Neural cell (in vitro differentiated cells): ENCODE results near the gene SLC2A5. TPM values are rescaled to one million over a fixed set of nuclear protein-coding genes. Genes with fewer than 3 reads are reported as not detected.

Experiments used
- H2AFZ ChIP-seq: fragments of 200-600, 300-800 bp; sonication (generic), shearing (Covaris generic); 2 replicates; pipeline ENCODE4 v1.6.0; 2014; ENCODE audit warnings: low read depth, mild to moderate bottlenecking, antibody characterized with exemption, low read length, moderate library complexity
- H3F3A ChIP-seq: fragments of 200-600 bp; shearing (Covaris generic); 2 replicates; pipeline ENCODE4 v1.6.1; 2016; ENCODE audit warnings: mild to moderate bottlenecking, moderate library complexity, mixed read lengths, antibody characterized with exemption, low read length; ENCODE audit not compliant: insufficient read depth, poor library complexity, severe bottlenecking
- H3K27ac ChIP-seq: fragments of 200-600, 300-800 bp; sonication (generic), shearing (Covaris generic); 2 replicates; pipeline ENCODE4 v1.5.1; 2014; ENCODE audit warnings: mild to moderate bottlenecking, low read length, moderate library complexity
- H3K27me3 ChIP-seq: fragments of 300-800, 200-600 bp; sonication (generic), shearing (Covaris generic); 2 replicates; pipeline ENCODE4 v1.6.0; 2014; ENCODE audit warnings: mild to moderate bottlenecking, low read depth, low read length, moderate library complexity; ENCODE audit not compliant: insufficient read depth
- H3K36me3 ChIP-seq: fragments of 300-800, 200-600 bp; sonication (generic), shearing (Covaris generic); 2 replicates; pipeline ENCODE4 v1.5.1; 2014; ENCODE audit warnings: mild to moderate bottlenecking, antibody characterized with exemption, low read length, moderate library complexity; ENCODE audit not compliant: insufficient read depth
- H3K4me2 ChIP-seq: fragments of 300-800, 200-600 bp; sonication (generic), shearing (Covaris generic); 2 replicates; pipeline ENCODE4 v1.6.0; 2014; ENCODE audit warnings: mild to moderate bottlenecking, low read length
- H3K4me3 ChIP-seq: fragments of 300-800, 200-600 bp; sonication (generic), shearing (Covaris generic); 2 replicates; pipeline ENCODE4 v1.5.1; 2014; ENCODE audit warnings: mild to moderate bottlenecking, low read length, moderate library complexity
- H3K79me2 ChIP-seq: fragments of 200-600 bp; shearing (Covaris generic); replicated peaks from 2 replicates; pipeline ENCODE4 v1.6.0; 2014; ENCODE audit warnings: mild to moderate bottlenecking, low read length, moderate library complexity; ENCODE audit not compliant: insufficient read depth
- H3K9ac ChIP-seq: fragments of 300-800, 200-600 bp; sonication (generic), shearing (Covaris generic); 2 replicates; pipeline ENCODE4 v1.6.1; 2016; ENCODE audit warnings: mild to moderate bottlenecking, low read length, mixed read lengths
- H3K9me2 ChIP-seq: fragments of 200-600 bp; shearing (Covaris generic); 2 replicates; pipeline ENCODE4 v1.6.1; 2016; ENCODE audit warnings: mild to moderate bottlenecking, low read length, mixed read lengths; ENCODE audit not compliant: insufficient read depth
- H3K9me3 ChIP-seq: fragments of 200-600, 300-800 bp; sonication (generic), shearing (Covaris generic); 2 replicates; pipeline ENCODE4 v1.6.1; 2016; ENCODE audit warnings: mild to moderate bottlenecking, mixed run types, low read length, moderate library complexity, mixed read lengths
- H4K20me1 ChIP-seq: fragments of 200-600 bp; shearing (Covaris generic); 2 replicates; pipeline ENCODE4 v1.6.1; 2016; ENCODE audit warnings: mild to moderate bottlenecking, mixed run types; ENCODE audit not compliant: insufficient read depth
- CTCF ChIP-seq: fragments of 450-650 bp; IDR thresholded peaks from 2 replicates; pipeline ENCODE4 v1.5.1; 2014; ENCODE audit warnings: antibody characterized with exemption, mild to moderate bottlenecking, moderate library complexity; ENCODE audit not compliant: poor library complexity, severe bottlenecking
- EP300 ChIP-seq: fragments of 450-650 bp; conservative IDR thresholded peaks from 2 replicates; pipeline ENCODE4 v1.6.1; 2014; ENCODE audit warnings: antibody characterized with exemption, mild to moderate bottlenecking, moderate library complexity; ENCODE audit not compliant: poor library complexity, severe bottlenecking
- EZH2 ChIP-seq: fragments of 200-600, 300-800 bp; shearing (Covaris generic), sonication (generic); IDR thresholded peaks from 2 replicates; pipeline ENCODE4 v1.6.1; 2014; ENCODE audit warnings: antibody characterized with exemption, low read length, borderline replicate concordance, mild to moderate bottlenecking; ENCODE audit not compliant: insufficient read depth, poor library complexity, severe bottlenecking
- MXI1 ChIP-seq: fragments of 450-650 bp; conservative IDR thresholded peaks from 2 replicates; pipeline ENCODE4 v1.6.1; 2014; ENCODE audit warnings: antibody characterized with exemption, mild to moderate bottlenecking; ENCODE audit not compliant: poor library complexity, severe bottlenecking
- POLR2AphosphoS5 ChIP-seq: IDR thresholded peaks from 2 replicates; pipeline ENCODE4 v1.6.1; 2012
- RAD21 ChIP-seq: fragments of 450-650 bp; conservative IDR thresholded peaks from 2 replicates; pipeline ENCODE4 v1.6.1; 2014; ENCODE audit warnings: antibody characterized with exemption, mild to moderate bottlenecking, moderate library complexity
- REST ChIP-seq: IDR thresholded peaks from 2 replicates; pipeline ENCODE4 v1.6.1; 2012; ENCODE audit warnings: borderline replicate concordance
- SMC3 ChIP-seq: fragments of 450-650 bp; conservative IDR thresholded peaks from 2 replicates; pipeline ENCODE4 v1.6.1; 2014; ENCODE audit warnings: antibody characterized with exemption, mild to moderate bottlenecking, moderate library complexity; ENCODE audit not compliant: poor library complexity
- TAF1 ChIP-seq: IDR thresholded peaks from 2 replicates; pipeline ENCODE4 v1.6.1; 2012; ENCODE audit warnings: low read depth
- polyA plus RNA-seq: library from polyadenylated mRNA; depleted of rRNA; stranded (reverse); fragments of >200 nt; gene quantifications from 2 replicates; pipeline ENCODE4 v1.2.3, GENCODE V29; 2014

SLC2A5 gene
- polyA plus RNA-seq, 1 donor from 2014 or later = not detected

GRCh38 chr1:9041116-9041779 is 28.2 kb downstream of the SLC2A5 start:
- Histone ChIP-seq H3K9me2 (no peaks in the 10 kb centered on the region), H3K27me3 (no peaks in the 10 kb centered on the region), H2AFZ (no peak overlapping the region), H3K27ac (no peak overlapping the region), H3K9ac (no peak overlapping the region), H3K4me2 (no peak overlapping the region), H3K79me2 (no peaks in the 10 kb centered on the region), H3K9me3 (no peaks in the 10 kb centered on the region), H4K20me1 (no peaks in the 10 kb centered on the region), H3K36me3 (no peaks in the 10 kb centered on the region), H3K4me3 (no peak overlapping the region), H3F3A (no peaks in the 10 kb centered on the region)
- TF ChIP-seq SMC3 (no peak), POLR2AphosphoS5 (no peak), MXI1 (no peak), REST (no peak), EP300 (no peak), TAF1 (no peak), EZH2 (no peak), CTCF (no peak), RAD21 (no peak)

- Histone ChIP-seq H3K9me2 (no peaks in the 10 kb centered on the region), H3K27ac (no peak overlapping the region), H3K9me3 (peaks cover 1% of the 10 kb centered on the region), H4K20me1 (no peaks in the 10 kb centered on the region), H3K27me3 (no peaks in the 10 kb centered on the region), H3K4me3 (no peak overlapping the region), H3K36me3 (no peaks in the 10 kb centered on the region), H3K9ac (no peak overlapping the region), H3K4me2 (no peak overlapping the region), H3K79me2 (no peaks in the 10 kb centered on the region), H3F3A (no peaks in the 10 kb centered on the region), H2AFZ (no peak overlapping the region)
- TF ChIP-seq EP300 = no peak
- TF ChIP-seq TAF1 = no peak
- no peak for TF ChIP-seq SMC3
- no peak for TF ChIP-seq MXI1
Observed at GRCh38 chr1:9040659-9041030, 28.8 kb downstream of the SLC2A5 start.
